Upper lobe of left lung (tissue), 4 donors: Measurements from ENCODE around the gene ELP1.

Experiments
- CTCF ChIP-seq, 6 experiments: fragments of 450-650 bp in 4 of 6; fragments of 200-600 bp in 2 of 6; sonication (generic) in 2 of 6; IDR thresholded peaks; one replicate each; pipeline ENCODE4 v1.5.1; 2016 to 2019; ENCODE audit warnings: antibody characterized with exemption in 6 of 6
- EP300 ChIP-seq, 4 donors: sonication (generic); formaldehyde crosslinking; IDR thresholded peaks; one replicate each; pipeline ENCODE4 v1.5.1; 2017; ENCODE audit warnings: antibody characterized with exemption in 4 of 4, control low read depth in 2 of 4
- POLR2A ChIP-seq, 4 donors: fragments of 450-650 bp; IDR thresholded peaks; one replicate each; pipeline ENCODE4 v1.5.1; 2016 to 2017; ENCODE audit warnings: antibody characterized with exemption in 4 of 4, mild to moderate bottlenecking in 2 of 4
- POLR2AphosphoS5 ChIP-seq, 2 donors: sonication (generic); formaldehyde crosslinking; IDR thresholded peaks; one replicate each; pipeline ENCODE4 v1.5.1; 2017; ENCODE audit warnings: antibody characterized with exemption in 2 of 2

GRCh38 chr9:108864446-108864845 is 69.5 kb downstream of the ELP1 start:
- TF ChIP-seq CTCF (IDR thresholded peaks at IDR 0.05) (no peak), POLR2A (IDR thresholded peaks at IDR 0.05) (no peak), EP300 (IDR thresholded peaks at IDR 0.05) (no peak), POLR2AphosphoS5 (IDR thresholded peaks at IDR 0.05) (no peak)
